Neural progenitor cell (in vitro differentiated cells): ENCODE results near the gene XKR3.
"Not testable (repeated sequence)": the region's sequence is repeated elsewhere in the genome, so short reads cannot be mapped to it uniquely, and the experiment has no call there.

Experiments
- CTCF ChIP-seq: fragments of 200-600 bp; sonication (generic); IDR thresholded peaks from 2 replicates; pipeline ENCODE4 v1.5.1; 2017; ENCODE audit warnings: antibody characterized with exemption, mild to moderate bottlenecking
- EZH2 ChIP-seq: fragments of 200-600 bp; sonication (generic); IDR thresholded peaks from 2 replicates; pipeline ENCODE4 v1.6.1; 2017; ENCODE audit warnings: antibody characterized with exemption, mild to moderate bottlenecking, moderate library complexity

- not testable (repeated sequence) for TF ChIP-seq CTCF, EZH2
These were observed 76.9 kb downstream of the XKR3 start for GRCh38 chr22:16748160-16748929.
